Measurements from ENCODE around the gene ARHGAP42.

DNA sequence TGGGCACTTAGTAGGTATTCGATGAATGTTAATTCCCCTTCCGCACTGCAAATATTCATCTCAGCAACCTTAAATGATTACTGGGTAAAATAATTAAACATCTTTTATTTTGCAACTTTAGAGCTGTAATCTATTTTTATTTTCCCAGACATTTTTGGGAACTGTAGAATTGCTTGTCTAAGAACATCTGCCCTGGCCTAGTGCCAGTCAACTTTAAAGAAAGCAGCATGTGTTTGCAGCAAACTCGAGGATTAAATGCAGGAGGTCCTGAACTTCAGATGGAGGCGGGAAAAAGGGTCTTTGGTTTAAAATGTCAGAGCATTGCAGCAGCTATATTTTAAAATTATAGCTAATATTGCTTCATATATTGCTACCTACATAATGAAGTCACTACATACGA lies 252.5 kb downstream of the ARHGAP42 start:
- TF ChIP-seq, protein P1, sequence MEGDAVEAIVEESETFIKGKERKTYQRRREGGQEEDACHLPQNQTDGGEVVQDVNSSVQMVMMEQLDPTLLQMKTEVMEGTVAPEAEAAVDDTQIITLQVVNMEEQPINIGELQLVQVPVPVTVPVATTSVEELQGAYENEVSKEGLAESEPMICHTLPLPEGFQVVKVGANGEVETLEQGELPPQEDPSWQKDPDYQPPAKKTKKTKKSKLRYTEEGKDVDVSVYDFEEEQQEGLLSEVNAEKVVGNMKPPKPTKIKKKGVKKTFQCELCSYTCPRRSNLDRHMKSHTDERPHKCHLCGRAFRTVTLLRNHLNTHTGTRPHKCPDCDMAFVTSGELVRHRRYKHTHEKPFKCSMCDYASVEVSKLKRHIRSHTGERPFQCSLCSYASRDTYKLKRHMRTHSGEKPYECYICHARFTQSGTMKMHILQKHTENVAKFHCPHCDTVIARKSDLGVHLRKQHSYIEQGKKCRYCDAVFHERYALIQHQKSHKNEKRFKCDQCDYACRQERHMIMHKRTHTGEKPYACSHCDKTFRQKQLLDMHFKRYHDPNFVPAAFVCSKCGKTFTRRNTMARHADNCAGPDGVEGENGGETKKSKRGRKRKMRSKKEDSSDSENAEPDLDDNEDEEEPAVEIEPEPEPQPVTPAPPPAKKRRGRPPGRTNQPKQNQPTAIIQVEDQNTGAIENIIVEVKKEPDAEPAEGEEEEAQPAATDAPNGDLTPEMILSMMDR (IDR thresholded peaks at IDR 0.05; ENCODE audit: low read depth, low read length, poor library complexity, severe bottlenecking): no peak
- TF ChIP-seq EZH2phosphoT487 (IDR thresholded peaks at IDR 0.05; ENCODE audit: borderline replicate concordance, low read length): no peak
